GM18502 (cell line): ENCODE results near the gene DIO1.

Experiments
- ATAC-seq: cut with Tn5 transposase; IDR thresholded peaks from one replicate; pipeline ENCODE4 v1.9.1; 2021; ENCODE audit warnings: mild to moderate bottlenecking; ENCODE audit not compliant: unreplicated experiment, poor library complexity

The DIO1 gene

DNA sequence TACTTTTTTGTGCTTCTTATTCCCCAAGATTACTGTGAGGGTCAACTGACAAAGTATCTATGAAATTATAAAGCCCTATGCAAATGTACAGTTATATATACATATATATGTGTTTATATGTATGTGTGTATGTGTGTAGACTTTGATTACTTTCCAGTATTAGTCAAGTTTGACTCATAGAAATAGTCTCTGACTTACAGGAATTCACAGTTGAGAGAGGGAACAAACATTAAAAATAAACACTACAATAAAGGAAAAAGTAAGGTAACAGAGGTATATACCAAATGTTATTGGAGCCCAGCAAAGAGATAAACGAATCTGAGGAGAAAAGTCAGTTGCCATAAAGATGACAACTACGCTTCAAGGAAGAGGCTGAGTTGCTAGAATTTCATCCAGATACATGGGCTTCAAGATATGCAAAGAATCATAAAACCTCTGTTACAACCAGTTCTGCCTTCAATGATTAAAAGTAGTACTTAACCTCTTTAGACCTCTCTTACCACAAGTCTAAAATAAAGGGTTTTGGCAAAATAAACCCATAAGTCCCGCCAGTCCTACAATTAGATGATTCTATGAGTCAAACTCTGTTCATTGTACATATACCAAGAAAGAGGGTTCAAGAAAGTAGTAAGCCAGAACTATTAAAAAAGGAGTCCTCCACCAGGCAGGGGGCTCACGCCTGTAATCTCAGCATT is 44.3 kb downstream of the DIO1 start:
- no peak for ATAC-seq

DNA sequence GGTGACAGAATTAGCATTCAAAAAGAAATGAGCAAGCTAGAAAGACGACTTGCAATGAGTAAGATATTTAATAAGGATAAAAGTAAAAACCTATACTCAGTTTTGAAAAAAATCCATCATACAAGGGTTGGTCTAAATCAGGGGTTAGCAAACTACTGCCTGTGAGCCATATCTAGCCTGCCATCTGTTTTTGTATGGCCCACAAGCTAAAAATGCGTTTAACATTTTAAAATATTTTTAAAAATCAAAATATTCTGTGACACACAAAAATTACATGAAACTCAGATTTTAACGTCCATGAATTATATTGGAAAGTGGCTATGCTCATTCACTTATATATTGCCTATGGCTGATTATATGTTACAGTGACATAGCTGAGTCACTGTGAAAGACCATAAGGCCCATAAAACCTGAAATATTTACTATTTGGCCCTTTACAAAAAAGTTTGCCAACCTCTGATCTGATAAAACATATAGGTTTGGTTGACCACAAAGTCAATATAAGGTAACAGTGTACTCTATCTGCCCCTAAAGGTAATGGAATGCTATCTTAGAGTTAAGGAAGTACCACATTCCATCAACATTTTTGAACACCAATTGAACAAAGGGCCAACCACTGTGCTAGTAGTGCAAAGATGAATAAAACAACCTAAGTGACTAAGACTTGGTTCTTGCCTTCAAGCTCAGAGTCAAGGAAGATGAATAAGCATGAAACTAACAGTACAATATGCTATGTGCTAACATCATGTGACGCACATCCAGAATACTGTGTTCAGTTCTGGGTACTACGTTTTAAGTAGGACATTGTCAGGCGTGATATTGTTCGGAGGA is 48.4 kb downstream of the DIO1 start:
- ATAC-seq: no peak

- ATAC-seq: no peak
Observed at GRCh38 chr1:53943090-53943489, 49.1 kb downstream of the DIO1 start.

GRCh38 chr1:53943490-53944043 is 49.6 kb downstream of the DIO1 start:
- no peak for ATAC-seq

GRCh38 chr1:53944469-53945182 is 50.6 kb downstream of the DIO1 start:
- no peak for ATAC-seq

GRCh38 chr1:53945183-53945432 is 51.1 kb downstream of the DIO1 start:
- no peak for ATAC-seq

- peak; percentile 71 for ATAC-seq
Observed at GRCh38 chr1:53945433-53946251, 51.7 kb downstream of the DIO1 start, which contains the start of gene IFT25. Gene IFT25 (minus strand): TSS chr1:53945699. CDS start chr1:53940082, 5,617 bp downstream.

GRCh38 chr1:53946252-53947171 is 52.5 kb downstream of the DIO1 start, which contains the start of gene LRRC42:
Gene LRRC42 (plus strand): TSS chr1:53946350. CDS start chr1:53952000, 5,650 bp downstream.
- peak; percentile 67 for ATAC-seq

DNA sequence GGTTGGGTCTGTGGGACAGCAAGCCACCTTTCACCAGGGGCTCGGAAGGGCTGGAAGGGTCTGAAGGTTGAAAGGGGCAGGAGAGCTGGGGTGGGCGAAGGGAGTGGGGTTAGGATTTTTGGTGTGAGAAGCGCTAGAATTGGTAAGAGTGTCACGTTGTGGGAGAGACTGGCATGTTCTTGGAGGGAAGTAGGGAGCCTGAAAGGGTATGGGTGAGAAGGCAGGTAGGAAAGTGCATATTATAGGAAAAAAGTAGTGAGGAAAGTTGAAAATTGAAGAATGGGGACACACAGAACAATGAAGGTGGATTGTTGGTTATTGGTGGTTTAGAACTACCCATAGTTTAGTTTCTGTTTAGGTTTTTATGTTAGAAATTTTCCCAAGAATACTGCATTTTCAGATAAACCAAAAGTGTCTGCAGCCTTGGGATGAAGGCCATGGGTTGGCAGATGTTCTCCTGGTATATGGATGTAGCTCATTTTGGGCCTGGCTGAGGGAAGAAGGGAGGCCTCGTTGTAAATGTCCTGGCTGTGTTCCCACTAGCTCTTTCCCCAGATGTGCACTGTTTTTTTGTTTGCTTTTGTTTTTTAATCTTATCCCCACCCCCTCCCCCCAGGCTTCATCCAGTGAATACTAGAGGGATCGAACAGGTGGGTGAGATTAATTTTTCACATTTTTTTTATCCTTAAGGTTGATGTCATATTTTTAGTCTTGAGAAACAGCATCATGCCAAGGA is 53.4 kb downstream of the DIO1 start:
- no peak for ATAC-seq

DNA sequence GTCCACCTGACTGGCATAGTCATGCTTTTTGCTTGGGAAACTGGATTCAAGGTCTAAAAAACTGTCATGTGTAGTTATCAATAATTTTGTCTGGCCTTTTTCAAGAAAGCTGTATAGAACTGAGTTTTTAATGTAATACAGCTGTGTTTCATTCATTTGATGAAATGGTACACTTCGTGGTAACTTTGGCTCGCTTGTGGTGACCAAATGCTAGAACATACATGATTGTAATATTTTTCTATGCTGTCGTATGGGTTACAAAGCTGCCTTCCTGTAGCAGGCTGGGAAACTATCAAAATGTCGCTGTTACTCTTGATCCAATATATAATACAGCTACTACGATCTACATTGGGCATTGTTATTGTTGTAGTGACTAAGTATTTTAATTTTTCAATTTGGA is 54.3 kb downstream of the DIO1 start:
- no peak for ATAC-seq

DNA sequence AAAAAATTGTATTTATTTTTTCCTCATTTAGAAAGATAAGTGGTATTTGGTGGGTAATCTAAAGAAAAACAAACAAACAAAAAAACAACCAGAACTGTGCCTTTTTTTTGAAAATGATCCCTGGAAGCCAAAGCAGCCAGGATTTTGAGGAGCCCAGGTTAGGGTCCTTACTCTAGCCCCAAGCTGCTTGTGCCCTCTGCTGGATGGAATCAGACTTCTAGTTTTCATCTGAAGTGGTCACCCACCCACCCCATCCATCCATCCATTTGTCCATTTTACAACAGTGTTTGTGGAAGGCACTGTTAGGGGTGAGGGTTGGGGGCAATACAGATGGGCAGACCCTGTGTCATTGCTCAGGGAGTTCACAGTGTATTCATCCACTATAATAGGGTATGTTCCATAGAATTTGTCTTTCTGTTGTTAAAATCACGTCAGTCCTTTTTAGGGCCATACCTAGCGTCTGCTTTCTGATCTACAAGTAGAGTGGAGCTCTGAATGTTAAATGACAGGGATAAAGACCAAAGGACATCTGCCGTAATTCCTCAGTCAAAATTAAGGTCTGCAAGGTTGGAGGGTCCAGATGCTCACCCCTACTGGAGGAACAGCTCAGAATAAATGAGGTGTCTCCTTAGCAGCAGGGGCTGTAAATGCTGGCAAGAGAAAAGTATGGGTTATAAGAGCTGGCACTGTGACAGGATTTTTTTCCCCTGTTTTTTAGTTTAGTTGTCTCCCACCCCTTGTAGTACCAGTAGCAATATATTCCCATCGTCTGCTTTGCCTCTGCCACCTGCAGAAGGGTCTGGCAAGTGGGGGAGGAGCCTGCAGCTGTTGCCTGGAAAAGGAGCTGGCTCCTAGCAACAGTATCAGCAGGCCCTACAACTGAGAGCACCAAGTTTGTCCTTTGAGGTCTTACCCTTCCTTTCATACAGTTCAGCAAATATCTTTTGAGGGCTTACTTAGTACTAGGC is 55.3 kb downstream of the DIO1 start:
- ATAC-seq: no peak

- ATAC-seq: no peak
Observed at GRCh38 chr1:53951697-53952096, 57.7 kb downstream of the DIO1 start.

- no peak for ATAC-seq
Observed at GRCh38 chr1:53954128-53954527, 60.1 kb downstream of the DIO1 start.

DNA sequence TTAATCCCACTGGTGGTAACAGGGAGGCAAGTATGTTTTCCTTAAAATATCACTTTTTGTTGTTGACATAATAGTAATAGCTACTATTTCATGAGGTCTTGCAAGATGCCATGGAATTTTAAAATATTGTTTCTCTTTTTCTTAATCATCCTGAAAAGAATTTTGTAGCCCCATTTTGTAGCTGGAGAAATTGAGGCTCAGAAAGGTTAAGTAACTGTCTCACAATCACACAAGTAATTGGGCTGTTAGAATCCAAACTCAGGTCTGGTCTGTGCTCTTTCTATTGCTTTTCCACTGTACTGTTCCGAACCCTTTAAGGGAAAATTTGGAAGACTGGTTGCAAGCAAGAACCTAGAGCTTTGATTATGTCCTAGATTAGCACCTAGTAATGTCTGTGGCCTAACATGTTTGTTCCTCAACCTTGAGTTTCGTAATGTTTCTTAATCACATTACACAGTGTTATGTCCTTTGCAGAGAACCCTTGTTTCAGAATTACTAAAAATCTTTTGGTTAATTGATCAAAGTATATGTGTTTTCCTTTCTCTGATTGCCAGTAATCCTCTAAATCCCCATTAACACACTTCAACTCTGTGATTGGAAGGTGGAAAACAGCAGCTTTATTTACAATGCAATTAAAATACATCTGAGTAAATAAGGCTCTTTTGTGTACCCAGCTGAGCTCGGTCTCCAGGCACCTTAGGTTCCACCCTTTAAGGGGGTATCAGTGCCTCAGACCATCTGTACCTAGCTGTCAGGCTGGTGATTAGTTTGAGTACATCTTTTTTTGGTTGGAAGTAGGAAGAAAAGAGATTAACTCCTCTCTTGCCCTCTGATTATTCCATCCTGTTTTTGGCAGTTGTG is 62.6 kb downstream of the DIO1 start:
- ATAC-seq: no peak

DNA sequence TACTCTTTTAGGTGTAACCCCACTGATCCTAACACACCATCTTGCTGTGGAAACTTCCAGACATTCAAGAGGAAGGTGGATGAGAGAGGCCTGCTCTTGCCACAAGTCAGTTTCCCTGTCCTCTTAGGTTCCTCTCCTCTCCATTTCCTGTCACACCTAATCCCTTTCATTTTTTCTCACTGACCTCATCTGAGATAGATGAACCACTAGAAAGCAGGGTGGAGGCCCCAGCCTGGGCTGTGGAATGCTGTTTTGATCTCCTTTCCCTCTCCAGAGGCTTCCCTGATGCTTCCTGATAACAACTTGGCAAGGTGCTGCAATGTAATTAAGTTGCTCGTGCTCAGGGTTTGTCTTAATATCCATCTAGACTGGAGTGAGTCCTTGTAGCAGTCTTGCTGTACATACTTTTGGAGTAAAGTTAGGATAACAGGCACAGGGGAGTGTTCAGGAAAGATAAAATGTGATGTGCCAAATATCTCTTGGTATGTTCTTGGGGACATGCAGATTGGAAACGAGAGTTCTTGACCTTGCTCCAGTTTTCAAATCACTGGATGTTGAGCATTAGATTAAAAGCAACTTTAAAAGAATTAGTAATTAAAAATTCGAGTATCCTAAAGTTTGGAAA is 63.3 kb downstream of the DIO1 start:
- ATAC-seq: no peak

DNA sequence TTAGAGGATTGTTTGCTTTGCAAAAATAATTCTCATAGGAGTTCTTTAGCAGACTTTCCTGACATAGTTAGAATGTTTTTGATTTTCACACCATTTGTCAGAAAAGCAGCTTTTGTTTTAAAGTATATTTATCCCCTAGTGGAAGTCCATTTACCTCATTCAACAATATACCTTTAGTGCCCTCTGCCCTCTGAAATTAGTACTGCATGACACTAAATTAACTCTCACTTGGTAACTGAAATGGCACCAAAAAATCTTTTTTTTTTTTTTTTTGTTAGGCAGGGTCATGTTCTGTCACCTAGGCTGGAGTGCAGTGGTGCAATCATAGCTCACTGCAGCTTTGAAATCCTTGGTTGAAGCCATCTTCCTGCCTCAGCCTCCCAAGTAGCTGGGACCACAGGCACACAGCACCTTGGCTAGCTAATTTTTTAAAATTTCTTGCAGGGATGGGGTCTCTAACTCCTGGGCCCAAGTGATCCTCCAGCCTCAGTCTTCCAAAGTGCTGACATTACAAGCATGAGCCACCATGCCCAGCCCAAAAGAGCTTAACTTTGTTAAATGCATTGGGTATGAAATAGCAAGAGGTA is 65.8 kb downstream of the DIO1 start:
- no peak for ATAC-seq
